ENCODE results near the gene ADGRD2. TPM values are rescaled to one million over a fixed set of nuclear protein-coding genes. Genes with fewer than 3 reads are reported as not detected.
A peak's percentile ranks its signal among the peaks of the same experiment; 100 is the strongest.

The ADGRD2 gene
- total and polyA plus RNA-seq, 2 of the 13 experiments (the other 11 are each of a cell fraction or from before 2014, with no cell fraction given), result not detected

DNA sequence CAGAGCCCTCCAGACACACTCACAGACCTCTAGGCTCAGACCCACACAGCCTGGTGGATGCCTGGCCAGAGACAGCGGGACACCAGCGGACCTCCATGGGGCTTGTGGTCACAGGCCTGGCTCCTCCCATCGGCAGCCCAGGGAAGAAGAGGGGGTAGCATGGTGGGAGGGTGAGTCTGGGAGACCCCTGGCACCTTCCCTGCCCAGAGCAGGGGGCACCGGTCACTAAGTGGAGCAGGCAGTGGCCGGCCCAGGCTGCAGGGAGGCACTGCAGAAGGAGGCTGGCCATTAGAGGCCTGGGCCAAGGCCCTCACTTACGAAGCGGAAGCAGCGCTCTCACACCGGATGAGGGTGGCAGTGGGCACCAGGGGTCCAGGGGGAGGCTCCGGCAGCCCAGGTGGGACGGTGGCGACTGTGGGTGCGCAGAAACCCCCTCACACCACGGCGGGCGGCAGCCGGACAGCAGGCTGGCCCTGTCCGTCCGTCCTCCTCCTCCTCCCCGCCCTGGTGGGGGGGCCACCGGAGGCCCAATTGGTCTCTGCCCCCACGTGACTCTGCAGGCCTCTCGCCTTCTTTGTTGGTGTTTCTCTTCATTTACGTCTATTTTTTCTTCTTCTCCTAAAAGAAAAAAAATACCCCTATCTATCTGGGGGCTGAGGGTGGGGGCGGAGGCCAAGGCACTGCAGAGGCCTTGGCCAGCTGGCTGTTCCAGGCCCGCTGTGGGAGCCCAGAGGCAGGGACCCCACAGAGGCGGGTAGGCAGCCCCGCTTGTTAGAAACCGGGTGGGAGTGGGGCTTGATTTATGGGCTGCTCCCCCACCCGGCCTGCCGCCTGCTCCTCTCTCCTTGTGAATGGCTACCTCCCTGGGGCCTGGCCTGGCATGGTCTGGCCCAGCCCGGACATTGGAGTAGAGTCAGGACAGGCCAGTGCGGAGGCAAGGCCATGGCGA, 57.0 kb downstream of the ADGRD2 start, which contains the start of gene NR5A1 (continued):
- TF ChIP-seq HDAC1 (CRISPR knock-in tag; IDR thresholded peaks at IDR 0.05) (peak; percentile 24), NFE2 (CRISPR knock-in tag; IDR thresholded peaks at IDR 0.05) (no peak), KDM5A (IDR thresholded peaks at IDR 0.05; ENCODE audit: borderline replicate concordance, low read length) (no peak), ZNF24 (IDR thresholded peaks at IDR 0.05) (no peak), NONO (IDR thresholded peaks at IDR 0.05) (no peak), NONO (CRISPR knock-in tag; conservative IDR thresholded peaks at IDR 0.05) (peak; percentile 69), MTA1 (CRISPR knock-in tag; IDR thresholded peaks at IDR 0.05; ENCODE audit: borderline replicate concordance) (peak; percentile 23; the same call in 1 of the 2 replicates), HOXD1 (CRISPR knock-in tag; IDR thresholded peaks at IDR 0.05) (no peak), ZKSCAN8 (CRISPR knock-in tag; IDR thresholded peaks at IDR 0.05; ENCODE audit: borderline replicate concordance) (no peak), PHB2 (IDR thresholded peaks at IDR 0.05; ENCODE audit: partially characterized antibody) (no peak), TRAFD1 (CRISPR knock-in tag; IDR thresholded peaks at IDR 0.05; ENCODE audit: borderline replicate concordance) (no peak), GATAD2A (CRISPR knock-in tag; IDR thresholded peaks at IDR 0.05) (0 out of 2 replicates have a peak, but pooled peaks have one; percentile 20), ZMAT3 (CRISPR knock-in tag; conservative IDR thresholded peaks at IDR 0.05) (peak; percentile 70; the same call in 1 of the 2 replicates), GPN1 (CRISPR knock-in tag; IDR thresholded peaks at IDR 0.05; ENCODE audit: borderline replicate concordance) (no peak), ZNF274 (CRISPR knock-in tag; IDR thresholded peaks at IDR 0.05) (peak; percentile 39), ZFP37 (CRISPR knock-in tag; IDR thresholded peaks at IDR 0.05; ENCODE audit: borderline replicate concordance) (no peak), SP5 (CRISPR knock-in tag; IDR thresholded peaks at IDR 0.05; ENCODE audit: borderline replicate concordance, low read depth) (peak; percentile 41; the same call in 1 of the 2 replicates)
- TF ChIP-seq, protein P1, sequence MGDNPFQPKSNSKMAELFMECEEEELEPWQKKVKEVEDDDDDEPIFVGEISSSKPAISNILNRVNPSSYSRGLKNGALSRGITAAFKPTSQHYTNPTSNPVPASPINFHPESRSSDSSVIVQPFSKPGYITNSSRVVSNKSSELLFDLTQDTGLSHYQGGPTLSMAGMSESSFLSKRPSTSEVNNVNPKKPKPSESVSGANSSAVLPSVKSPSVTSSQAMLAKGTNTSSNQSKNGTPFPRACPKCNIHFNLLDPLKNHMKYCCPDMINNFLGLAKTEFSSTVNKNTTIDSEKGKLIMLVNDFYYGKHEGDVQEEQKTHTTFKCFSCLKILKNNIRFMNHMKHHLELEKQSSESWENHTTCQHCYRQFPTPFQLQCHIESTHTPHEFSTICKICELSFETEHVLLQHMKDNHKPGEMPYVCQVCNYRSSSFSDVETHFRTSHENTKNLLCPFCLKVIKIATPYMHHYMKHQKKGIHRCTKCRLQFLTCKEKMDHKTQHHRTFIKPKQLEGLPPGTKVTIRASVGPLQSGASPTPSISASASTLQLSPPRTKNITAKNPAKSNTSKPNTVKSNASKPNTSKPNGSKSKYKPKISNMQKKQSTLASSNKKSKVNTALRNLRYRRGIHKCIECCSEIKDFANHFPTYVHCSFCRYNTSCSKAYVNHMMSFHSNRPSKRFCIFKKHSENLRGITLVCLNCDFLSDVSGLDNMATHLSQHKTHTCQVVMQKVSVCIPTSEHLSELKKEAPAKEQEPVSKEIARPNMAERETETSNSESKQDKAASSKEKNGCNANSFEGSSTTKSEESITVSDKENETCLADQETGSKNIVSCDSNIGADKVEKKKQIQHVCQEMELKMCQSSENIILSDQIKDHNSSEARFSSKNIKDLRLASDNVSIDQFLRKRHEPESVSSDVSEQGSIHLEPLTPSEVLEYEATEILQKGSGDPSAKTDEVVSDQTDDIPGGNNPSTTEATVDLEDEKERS (CRISPR knock-in tag; IDR thresholded peaks at IDR 0.05), result peak; percentile 70
- TF ChIP-seq, protein P2, sequence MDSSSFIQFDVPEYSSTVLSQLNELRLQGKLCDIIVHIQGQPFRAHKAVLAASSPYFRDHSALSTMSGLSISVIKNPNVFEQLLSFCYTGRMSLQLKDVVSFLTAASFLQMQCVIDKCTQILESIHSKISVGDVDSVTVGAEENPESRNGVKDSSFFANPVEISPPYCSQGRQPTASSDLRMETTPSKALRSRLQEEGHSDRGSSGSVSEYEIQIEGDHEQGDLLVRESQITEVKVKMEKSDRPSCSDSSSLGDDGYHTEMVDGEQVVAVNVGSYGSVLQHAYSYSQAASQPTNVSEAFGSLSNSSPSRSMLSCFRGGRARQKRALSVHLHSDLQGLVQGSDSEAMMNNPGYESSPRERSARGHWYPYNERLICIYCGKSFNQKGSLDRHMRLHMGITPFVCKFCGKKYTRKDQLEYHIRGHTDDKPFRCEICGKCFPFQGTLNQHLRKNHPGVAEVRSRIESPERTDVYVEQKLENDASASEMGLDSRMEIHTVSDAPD (CRISPR knock-in tag; IDR thresholded peaks at IDR 0.05), result no peak
- TF ChIP-seq, protein P3, sequence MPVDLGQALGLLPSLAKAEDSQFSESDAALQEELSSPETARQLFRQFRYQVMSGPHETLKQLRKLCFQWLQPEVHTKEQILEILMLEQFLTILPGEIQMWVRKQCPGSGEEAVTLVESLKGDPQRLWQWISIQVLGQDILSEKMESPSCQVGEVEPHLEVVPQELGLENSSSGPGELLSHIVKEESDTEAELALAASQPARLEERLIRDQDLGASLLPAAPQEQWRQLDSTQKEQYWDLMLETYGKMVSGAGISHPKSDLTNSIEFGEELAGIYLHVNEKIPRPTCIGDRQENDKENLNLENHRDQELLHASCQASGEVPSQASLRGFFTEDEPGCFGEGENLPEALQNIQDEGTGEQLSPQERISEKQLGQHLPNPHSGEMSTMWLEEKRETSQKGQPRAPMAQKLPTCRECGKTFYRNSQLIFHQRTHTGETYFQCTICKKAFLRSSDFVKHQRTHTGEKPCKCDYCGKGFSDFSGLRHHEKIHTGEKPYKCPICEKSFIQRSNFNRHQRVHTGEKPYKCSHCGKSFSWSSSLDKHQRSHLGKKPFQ (CRISPR knock-in tag; IDR thresholded peaks at IDR 0.05; ENCODE audit: insufficient replicate concordance), result peak; percentile 67

Data from HepG2 (cell line).